HG03457 (cell line): ENCODE results near the gene STOM.

ENCODE experiments used
- ATAC-seq: cut with Tn5 transposase; IDR thresholded peaks from one replicate; pipeline ENCODE4 v1.9.1; 2021; ENCODE audit warnings: moderate number of reproducible peaks; ENCODE audit not compliant: unreplicated experiment

Gene STOM

GRCh38 chr9:121322737-121323448 is 47.2 kb downstream of the STOM start:
- ATAC-seq, result no peak

GRCh38 chr9:121322037-121322736 is 47.9 kb downstream of the STOM start:
- ATAC-seq, result no peak

GRCh38 chr9:121321016-121321503 is 49.0 kb downstream of the STOM start:
- ATAC-seq, result no peak

- ATAC-seq, result no peak
These were observed 50.7 kb downstream of the STOM start for GRCh38 chr9:121319383-121319780.

- no peak for ATAC-seq
These were observed 51.2 kb downstream of the STOM start for GRCh38 chr9:121318631-121319382.

- ATAC-seq, result no peak
These were observed 52.1 kb downstream of the STOM start for GRCh38 chr9:121317737-121318630.

GRCh38 chr9:121316852-121317373 is 53.1 kb downstream of the STOM start:
- no peak for ATAC-seq

GRCh38 chr9:121316378-121316777 is 53.7 kb downstream of the STOM start:
- no peak for ATAC-seq

- no peak for ATAC-seq
These were observed 56.4 kb downstream of the STOM start for GRCh38 chr9:121313458-121314152.

GRCh38 chr9:121312169-121312568 is 57.9 kb downstream of the STOM start:
- no peak for ATAC-seq

GRCh38 chr9:121310571-121310970 is 59.5 kb downstream of the STOM start:
- no peak for ATAC-seq

GRCh38 chr9:121309833-121310425 is 60.1 kb downstream of the STOM start:
- ATAC-seq, result no peak

- ATAC-seq, result no peak
These were observed 60.9 kb downstream of the STOM start for GRCh38 chr9:121309171-121309570.

GRCh38 chr9:121308765-121309164 is 61.3 kb downstream of the STOM start:
- no peak for ATAC-seq

- ATAC-seq, result no peak
These were observed 62.1 kb downstream of the STOM start for GRCh38 chr9:121307976-121308375.

- no peak for ATAC-seq
These were observed 64.6 kb downstream of the STOM start for GRCh38 chr9:121305269-121305994.

GRCh38 chr9:121304707-121305106 is 65.3 kb downstream of the STOM start:
- ATAC-seq, result no peak
